Fibroblast of skin of right quadriceps (primary cell): ENCODE results near the gene HELQ.
A peak's percentile ranks its signal among the peaks of the same experiment; 100 is the strongest.
"Not testable (repeated sequence)": the region's sequence is repeated elsewhere in the genome, so short reads cannot be mapped to it uniquely, and the experiment has no call there.

Experiments used
- DNase-seq: peaks from one replicate; pipeline ENCODE4 v3.0.0-alpha.2; 2013

The HELQ gene

DNA sequence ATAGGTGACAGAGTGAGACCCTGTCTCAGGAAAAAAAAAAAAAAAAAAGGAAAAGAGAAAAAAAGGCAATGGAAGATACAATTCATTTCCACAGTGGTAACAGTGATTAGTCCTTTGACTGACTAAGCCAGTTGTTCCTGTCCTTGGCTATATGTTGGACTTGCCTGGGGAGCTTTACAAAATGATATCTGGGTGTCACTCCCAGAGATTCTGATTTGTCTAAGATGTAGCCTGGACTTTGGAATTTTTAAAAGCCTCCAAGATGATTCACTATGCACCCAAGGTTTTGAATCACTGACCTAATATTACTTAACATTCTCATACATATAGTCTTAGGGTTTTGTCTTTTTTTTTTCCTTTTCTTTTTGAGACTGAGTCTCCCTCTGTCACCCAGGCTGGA is 16.9 kb downstream of the HELQ start:
- no peak for DNase-seq

DNA sequence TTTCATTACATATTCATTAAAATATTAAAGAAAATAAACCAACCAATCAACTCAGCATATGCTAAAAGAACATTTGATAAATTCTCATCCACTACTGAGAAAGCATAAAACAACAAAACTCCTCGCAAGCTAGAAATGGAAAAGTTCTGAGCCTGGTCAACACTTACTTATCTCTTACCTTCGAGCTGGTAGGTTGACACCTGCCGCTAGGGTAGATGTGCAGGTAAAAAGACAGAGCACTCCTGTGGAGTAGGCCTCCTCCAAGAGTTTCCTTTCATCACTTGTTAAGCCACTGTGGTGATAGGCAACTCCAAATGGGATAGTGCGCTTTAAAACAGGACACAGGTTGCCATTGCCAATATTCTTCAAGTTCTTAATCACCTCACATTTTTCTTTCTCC is 18.9 kb downstream of the HELQ start:
- DNase-seq: no peak

DNA sequence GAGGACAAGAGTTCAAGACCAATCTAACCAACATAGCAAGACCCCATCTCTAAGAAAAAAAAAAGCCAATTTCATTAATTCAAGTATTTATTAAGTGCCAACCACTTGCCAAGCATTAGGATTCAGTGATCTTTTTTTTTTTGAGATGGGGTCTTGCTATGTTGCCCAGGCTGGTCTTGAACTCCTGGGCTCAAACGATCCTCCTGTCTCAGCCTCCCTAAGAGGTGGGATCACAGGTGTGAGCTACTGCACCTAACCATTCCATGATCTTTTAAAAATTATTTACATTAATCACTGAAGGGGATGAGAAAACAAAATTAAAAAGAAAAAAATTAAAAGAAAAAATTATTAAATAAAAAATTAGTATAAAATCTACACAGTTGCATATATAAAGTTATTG is 24.4 kb downstream of the HELQ start:
- DNase-seq: no peak

DNA sequence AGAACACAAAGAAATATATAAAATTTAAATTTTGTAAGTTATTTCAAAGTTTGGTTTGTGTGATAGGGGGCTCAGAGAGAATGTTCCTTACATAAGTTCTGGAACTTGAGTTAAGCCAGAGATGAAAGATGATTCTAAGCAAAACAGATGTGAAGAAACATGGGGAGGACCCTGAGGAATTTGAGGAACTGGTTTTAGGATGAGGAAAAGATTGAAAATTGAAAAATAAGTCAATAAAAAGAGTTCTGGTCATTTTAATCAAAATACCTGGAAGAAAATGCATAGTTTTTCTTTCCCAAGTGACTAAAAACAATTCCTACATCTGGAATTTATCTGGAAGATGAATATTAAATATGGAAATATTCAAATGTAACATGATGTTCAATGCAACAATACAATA is 37.4 kb downstream of the HELQ start:
- DNase-seq: no peak

DNA sequence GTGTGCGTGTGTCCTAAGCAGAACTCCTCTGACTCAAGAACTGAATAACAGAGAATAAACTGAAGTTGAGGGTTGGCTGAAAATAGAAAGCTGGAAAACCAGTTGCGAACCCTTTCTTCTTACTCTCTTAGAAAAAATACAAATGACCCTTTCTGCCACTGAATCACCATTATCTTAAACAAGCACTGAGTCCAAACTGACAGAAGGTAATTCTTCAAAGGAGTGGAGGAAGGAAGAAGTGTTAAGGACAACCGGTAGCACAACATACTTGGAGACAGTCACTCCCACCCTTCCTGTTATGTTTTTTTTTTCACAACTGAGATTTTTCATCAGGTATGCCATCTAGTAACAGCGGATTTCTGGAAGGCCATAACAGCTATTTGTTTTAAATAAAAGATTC is 38.1 kb downstream of the HELQ start:
- no peak for DNase-seq

DNA sequence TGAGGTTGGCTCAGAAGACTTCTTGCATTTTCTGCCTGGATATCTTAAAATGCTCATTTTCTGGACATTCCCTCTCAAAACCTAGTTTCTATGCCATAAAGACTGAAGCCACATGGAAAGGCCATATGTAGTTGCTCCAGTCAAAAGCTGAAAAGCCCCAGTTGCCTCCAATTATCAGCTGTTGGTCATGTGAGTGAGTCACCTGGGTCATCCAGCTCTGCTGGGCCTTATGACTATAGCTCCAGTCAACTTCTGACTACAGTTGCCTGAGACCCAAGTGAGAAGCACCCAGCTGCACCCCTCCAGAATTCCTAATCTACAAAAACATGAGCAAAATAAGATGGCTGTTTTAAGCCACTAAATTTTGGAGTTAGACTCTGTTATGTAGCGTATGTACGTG is 41.9 kb downstream of the HELQ start:
- DNase-seq: peak; percentile 7

DNA sequence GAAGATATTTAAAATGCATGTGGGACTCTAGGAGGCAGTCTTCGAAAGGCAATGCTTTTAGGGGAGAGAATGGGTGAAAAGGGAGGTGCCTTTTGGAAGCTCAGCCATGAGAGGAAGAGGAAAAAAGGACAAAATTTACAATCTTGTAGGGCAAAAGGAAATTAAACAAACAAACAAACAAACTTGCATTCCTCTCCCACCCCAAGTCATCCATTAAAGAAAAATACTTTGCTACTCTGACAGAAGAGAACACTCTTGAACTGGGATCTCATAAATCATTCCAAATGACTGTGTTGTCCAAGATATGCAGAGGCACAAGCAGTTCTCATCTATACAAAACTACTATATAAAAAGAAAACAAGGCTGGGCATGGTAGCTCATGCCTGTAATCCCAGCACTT is 46.7 kb downstream of the HELQ start:
- DNase-seq: no peak

DNA sequence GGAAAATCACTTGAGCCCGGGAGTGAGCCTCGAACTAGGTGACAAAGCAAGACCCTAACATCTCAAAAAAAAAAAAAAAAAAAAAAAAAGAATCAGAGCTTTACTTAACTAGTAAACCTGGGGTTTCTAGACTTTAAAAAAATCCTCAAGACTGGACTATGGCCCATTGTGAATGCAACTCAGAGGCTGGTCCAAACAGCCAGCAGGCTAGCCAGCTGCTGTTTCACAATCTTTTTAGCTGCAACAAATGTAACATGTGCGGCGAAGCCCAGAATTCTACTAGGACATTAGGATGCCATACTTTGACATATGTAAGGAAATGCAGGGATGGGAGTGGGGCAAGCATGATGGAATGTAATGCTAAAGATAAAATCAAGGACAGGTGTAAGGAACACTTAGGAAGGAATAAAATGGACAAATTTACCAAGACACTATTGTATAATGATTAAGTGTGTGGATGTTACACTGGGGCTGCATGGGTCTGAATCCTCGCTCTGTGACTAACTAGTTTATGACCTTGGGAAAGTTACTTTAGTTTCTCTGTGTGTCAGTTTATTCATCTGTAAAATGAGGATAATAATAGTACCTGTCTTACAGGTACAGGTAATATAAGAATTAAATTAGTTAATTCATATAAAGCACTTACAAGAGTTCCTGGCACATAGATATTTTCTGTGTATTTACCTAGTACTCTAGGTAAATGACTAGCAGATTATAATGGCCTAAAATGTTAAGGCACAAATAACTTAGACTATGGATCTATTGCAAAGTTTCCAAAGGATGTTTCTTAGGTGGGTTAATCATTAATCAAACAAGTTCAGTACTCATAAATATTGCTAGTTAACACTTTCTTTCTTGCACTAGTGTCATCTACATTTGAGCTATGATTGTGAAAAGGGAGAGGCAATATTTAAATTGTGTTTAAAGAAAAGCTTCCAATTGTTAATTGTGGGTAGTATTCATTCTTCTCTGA is 49.5 kb downstream of the HELQ start:
- no peak for DNase-seq

DNA sequence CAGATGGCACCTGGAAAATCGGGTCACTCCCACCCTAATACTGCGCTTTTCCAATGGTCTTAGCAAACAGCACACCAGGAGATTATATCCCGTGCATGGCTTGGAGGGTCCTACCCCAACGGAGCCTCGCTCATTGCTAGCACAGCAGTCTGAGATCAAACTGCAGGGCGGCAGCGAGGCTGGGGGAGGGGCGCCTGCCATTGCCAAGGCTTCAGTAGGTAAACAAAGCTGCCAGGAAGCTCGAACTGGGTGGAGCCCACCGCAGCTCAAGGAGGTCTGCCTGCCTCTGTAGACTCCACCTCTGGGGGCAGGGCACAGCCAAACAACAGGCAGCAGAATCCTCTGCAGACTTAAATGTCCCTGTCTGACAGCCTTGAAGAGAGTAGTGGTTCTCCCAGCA is 57.5 kb downstream of the HELQ start:
- not testable (repeated sequence) for DNase-seq

DNA sequence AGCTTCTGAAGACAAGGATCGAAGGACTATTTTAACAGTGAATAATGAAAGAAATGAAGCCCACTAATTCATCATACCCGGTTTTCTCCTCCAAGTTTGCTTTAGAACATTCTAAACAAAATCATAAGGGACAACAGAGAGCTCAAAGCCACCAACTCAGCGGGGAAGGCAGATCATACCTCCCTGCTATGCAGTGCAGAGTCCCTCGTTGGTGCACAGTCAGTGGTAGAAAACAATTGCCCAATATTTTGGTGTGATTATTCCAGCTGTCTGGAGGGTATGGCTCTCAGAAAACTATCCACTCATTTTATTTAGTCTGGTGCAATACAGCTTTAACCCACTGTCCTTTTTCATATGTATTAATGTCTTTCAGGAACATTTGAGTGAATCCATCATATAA is 61.7 kb downstream of the HELQ start:
- DNase-seq: no peak

DNA sequence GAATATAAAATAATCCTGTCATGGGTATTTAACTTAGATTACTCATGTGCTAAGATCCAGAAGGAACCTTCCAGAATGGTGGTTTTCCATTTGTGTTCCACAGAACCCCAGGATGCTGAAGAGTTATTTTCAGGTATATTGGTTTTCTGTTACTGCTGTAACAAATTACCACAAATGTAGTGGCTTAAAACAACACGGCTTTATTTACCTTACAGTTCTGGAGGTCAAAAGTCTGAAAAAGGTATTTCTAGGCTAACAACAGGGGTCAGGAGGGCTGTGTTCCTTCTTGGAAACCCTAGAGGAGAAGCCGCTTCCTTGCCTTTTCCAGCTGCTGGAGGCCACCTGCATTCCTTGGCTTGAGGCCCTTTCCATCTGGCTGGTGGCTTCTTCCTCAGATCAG is 63.1 kb downstream of the HELQ start:
- no peak for DNase-seq

DNA sequence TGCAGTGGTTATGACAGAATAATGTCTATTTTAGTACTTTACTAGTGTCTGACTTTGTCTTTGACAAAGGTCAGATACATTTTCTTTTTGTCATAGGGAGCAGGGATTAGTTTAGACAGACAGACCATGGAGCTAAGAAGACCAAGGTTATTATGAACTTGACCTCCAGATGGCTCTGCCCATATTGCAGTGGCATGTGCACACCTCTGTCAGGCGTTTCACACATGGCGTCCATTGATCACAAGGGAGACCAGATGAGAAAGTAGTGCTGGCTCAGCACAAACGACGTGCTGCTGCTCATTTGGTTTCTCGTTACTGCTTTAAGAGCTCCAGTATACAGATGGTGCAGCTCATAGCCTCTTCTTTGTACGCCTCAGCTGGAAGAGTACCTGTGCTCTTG is 64.7 kb downstream of the HELQ start:
- no peak for DNase-seq

DNA sequence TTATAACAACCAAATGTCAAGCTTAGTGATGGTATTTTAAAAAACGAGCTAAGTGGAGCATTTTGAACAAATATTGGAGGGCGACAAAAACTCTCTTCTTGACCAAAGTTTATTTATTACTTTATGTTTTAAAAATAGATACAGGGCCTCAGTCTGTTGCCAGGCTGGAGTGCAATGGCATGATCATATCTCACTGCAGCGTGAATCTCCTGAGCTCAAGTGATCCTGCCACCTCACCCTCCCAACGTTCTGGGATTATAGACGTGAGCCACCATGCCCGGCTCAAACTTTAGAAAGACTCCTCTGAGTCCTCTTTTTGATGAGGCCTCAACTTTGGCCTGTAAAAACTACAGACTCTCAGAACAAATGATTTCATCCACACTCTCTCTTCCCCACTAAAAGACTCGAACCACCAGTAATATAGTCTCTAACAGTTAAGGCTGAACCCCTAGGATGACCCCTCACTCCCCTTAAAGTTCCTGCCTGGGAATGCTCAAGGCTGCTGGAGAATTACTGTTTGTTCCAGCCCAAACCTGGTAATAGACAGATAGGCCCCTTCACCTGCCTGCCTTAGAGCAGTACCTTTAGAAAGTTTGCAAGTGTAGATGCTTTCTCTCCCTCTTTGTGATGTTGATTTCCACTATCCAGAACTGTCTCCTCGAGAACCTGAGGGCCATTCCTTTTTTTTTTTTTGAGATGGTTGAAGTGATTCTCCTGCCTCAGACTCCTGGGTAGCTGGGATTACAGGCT is 65.7 kb downstream of the HELQ start:
- DNase-seq: no peak

DNA sequence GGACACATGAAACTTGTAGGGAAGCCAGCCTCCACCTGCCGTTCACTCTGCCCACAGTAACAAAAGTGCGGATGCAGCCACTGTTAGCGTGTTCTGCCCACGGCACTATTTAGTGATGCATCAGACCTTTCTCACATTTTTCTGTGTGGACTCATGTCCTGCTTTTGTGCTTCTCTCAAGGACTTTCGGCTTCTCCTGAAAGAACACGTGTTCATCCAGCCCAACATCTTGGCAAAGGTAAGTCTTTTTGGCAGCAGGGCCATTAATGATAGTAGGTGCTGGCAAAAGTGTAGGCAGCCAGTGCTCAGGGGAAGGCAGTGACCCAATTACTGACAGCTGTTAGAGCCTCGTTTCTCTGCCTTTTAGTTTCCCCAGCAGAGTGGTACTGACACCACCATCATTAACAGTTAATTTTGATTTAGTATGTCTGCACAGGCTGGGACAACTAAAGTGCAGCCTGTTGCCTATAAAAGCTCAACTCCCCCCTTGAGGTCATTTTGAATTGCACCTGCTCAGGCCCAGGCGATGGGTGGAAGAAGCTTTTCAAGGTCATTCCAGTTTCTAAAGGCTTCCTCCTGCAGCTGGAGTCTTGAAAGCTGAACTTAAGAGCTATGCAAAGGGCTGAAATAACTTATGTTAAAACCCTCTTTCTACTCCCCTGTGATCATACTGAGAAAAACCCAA is 66.4 kb downstream of the HELQ start:
- no peak for DNase-seq

DNA sequence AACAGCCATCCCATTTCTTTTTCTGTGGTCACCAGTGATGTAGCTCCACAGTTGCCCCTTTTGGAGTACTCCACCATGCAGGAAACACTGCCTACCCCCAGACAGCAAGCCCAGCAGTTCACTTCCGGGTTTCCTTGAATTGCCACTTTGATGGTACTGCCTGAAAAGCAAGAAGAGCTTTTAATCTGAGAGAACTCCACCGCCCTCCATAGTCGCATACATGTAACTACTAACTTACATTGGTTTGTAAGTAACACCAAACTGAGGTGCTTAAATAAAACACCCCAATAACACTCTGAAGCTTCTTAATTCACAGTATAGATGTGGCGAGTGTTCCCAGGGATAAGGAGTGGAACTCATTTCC is 67.3 kb downstream of the HELQ start:
- peak; percentile 7 for DNase-seq

DNA sequence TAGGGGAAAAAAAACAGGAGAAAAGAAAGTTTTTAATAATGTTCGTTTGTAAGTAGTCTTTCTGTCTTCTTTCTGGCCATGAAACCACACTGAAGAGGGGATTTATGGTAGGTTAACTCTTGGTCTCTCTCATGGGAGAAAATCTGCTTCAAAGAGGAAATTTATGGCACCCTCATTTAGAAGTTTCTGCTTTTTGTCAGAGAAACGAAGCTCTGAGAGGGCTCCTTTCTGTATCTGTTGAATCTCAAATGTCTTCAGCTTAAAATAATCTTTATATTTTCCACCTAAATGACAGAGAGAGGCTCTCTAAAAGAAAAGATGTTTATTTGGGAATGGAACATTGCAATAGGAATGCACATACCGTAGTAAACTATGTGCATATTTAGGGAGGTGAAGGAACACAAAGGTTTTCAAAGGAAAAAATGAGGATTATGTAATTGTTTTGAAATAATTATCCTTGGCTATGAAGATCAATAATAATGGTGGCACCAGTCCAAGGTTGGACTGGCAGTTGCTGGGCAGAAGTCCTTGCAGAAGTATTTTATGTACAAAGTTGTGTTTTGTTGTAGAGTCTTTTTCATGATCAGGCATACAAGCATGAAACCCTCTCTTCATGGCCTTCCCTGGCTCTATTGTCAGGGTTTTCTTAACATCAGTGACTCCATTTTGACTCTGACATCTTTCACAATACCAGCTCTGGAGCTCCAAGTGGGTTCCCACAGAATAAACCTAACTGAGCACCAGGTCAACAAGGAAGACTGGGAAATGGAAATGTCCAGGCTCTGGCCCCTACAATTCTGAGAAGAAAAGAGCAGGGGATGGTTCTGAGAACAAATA is 67.9 kb downstream of the HELQ start:
- DNase-seq: no peak

DNA sequence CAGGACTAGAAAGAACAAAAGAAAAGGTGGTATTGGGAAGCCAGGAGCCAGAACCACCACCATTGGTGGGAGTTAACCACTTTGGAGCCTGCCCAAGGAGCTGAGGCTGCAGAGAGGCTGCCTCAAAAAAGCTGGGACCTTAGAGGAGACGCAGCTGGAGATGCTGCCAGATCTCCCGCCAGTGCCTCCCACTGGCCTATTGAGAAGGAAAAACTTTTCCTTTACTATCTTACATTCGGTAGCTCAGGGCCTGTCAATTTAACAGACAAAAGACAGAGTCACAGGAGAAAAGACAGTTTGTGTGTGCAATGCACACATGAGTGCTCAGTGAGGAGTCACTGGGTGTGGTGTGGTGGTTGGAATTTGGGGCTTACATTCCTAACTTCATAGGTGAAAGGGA is 68.6 kb downstream of the HELQ start:
- DNase-seq: no peak

DNA sequence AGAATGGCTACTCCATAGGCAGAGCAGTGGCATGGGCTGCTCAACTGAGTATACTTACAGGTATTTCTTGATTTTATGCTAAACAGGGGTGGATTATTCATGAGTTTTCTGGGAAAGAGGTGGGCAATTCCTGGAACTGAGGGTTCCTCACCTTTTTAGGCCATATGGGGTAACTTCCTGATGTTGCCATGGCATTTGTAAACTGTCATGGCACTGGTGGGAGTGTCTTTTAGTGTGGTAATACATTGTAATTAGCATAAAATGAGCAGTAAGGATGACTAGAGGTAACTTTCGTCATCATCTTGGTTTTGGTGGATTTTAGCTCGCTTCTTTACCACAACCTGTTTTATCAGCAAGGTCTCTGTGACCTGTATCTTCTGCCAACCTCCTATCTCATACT is 72.8 kb downstream of the HELQ start:
- DNase-seq: no peak

DNA sequence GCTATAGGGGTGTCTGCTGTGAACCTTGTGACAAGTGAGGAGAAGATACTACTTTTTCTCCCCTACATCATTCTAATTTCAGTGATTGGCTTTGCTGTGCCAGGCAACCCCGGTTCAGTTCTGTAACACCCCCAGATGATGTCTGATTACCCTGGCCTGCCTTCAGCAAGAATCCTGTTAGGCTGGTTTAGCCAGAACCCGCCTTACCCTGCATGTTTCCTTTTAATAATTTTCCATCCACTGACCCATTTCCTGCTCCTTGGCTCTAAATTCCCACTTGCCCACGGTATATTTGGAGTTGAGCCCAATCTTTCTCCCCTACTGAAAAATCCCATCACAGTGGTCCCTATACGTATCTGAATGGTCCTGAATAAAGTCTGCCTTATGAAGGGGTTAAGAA is 74.5 kb downstream of the HELQ start:
- no peak for DNase-seq

DNA sequence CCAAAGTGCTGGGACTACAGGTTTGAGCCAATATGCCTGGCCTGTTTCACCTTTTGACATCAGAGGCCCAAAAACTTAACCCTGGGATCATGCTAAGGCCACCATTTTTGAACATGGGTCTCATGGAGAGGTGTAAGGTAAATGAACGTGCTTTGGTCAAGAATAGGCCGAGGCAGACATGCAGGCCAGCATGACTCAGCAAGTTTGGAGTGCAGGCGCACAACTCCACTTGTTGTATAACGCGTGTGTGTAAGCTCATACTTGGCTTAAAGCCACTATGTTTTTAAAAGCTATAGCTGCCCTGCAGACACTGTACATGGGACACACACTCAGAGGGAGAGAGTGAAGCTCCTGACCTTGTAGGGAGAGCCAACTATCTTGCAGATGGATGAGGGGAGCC is 77.2 kb downstream of the HELQ start:
- DNase-seq: no peak

DNA sequence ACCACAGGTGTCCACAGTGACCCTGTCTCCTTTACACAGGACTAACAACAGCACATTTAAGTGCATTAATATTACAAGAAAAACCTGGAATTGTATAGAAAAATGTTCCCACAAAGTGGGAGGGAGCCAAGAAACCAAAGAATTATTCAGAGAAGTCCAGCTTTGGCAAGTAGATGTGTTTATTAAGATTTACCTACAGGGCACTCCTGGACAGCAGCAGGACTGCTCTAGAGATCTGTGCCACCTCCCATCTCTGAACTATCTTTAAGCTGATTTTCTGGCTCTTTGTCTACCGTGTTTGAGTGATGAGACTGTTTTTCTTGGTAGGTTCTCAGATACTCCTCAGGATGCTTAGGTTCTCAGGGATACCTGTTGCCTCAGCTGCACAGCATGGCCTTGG is 82.7 kb downstream of the HELQ start:
- no peak for DNase-seq

DNA sequence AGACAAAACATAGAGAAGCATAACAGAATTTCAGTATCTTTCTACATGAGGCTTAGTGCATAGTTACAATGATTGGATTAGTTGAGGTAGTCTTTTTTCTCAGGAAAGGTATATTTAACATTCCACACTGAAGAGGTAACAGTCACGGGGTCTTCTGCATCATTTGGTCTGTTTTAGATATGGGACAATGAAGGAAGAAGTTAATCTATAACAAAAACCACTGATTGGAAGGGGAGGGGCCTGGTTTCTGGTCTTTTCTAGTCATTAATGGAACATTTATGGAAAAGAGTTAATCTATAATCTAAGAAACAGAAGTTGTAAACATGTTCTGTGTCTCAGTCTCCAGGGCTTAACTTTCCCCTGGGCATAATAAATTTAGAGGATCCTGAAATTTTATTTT is 83.7 kb downstream of the HELQ start:
- no peak for DNase-seq

DNA sequence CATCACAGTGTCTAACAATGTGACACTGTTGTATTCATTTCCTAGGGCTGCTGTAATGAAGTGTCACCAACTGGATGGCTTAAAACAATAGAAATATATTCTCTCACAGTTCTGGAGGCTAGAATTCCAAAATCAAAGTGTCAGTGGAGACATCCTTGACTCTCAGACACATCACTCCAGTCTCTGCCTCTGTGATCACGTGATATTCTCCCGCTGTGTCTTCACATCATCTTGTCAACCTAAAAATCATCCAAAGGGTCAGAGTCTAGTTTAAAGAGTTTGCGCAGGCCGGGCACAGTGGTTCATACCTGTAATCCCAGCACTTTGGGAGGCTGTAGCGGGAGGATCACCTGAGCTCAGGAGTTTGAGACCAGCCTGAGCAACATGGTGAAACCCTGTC is 84.4 kb downstream of the HELQ start:
- DNase-seq: no peak
